Upper lobe of right lung (tissue), 1 donor: ENCODE results near the gene TACC3. TPM values are rescaled to one million over a fixed set of nuclear protein-coding genes. Genes with fewer than 3 reads are reported as not detected.

ENCODE experiments used
- ATAC-seq: fragments of 200-7000 bp; cut with Tn5 transposase; one replicate; pipeline ENCODE4 v1.9.1; 2020; ENCODE audit warnings: mild to moderate bottlenecking, moderate library complexity
- DNase-seq: peaks from one replicate; pipeline ENCODE4 v3.0.0-alpha.2; 2020
- H3K27ac ChIP-seq: fragments of 200-600 bp; one replicate; pipeline ENCODE4 v1.8.0; 2022
- H3K27me3 ChIP-seq: fragments of 200-600 bp; one replicate; pipeline ENCODE4 v1.8.0; 2022; ENCODE audit warnings: mild to moderate bottlenecking
- H3K36me3 ChIP-seq: fragments of 200-600 bp; one replicate; pipeline ENCODE4 v1.8.0; 2022
- H3K4me1 ChIP-seq: fragments of 200-600 bp; one replicate; pipeline ENCODE4 v1.8.0; 2022
- H3K4me3 ChIP-seq: fragments of 200-600 bp; one replicate; pipeline ENCODE4 v1.8.0; 2022; ENCODE audit warnings: mild to moderate bottlenecking
- H3K9me3 ChIP-seq: fragments of 200-600 bp; one replicate; pipeline ENCODE4 v1.8.0; 2022
- intact Hi-C: fragments of 100-400 bp; cut with DNase I; formaldehyde crosslinking; loops from one replicate; pipeline ENCODE4 v1.11.0; 2022
- total RNA-seq: library from RNA; stranded (reverse); fragmentation: NEBNext Ultra II Directional; extraction: Animal tissue kit (Norgen Biotek cat#: 25700); gene quantifications from one replicate; pipeline ENCODE4 v1.2.1, GENCODE V29; 2021
- TF ChIP-seq, protein P1 (sequence below): fragments of 200-600 bp; IDR thresholded peaks from one replicate; pipeline ENCODE4 v1.8.0; 2022; ENCODE audit warnings: antibody characterized with exemption
- donor health status: DM: no; HTN: yes; CAD: no; lungs with severe emphysema.

TACC3 gene
- total RNA-seq, 1 donor from 2014 or later: 13.3 TPM

DNA sequence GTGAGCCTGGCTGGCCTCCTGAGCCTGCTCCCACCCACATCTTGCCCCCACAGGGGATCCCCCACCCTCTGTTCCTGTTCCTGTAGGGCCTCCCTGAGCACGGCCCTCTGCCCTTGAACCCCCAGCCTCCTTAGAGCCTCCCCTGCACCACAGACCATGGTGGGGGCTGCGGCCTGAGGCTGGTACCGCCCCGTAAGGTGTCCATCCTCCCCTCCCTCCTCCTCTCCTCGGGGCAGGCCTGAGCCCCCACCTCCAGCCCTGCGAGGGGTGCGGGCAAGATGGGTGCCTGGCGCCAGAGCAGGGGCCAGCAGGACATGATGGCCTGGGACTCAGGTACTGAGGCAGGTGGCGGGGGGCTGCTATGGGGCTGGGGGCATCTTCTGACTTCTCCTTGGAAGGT is 43.3 kb downstream of the TACC3 start:
- no peak for ATAC-seq

GRCh38 chr4:1765409-1766072 is 44.2 kb downstream of the TACC3 start:
- intact Hi-C loops: no loop called here
- no peaks in the 10 kb centered on the region for H3K9me3 ChIP-seq
- H3K4me3 ChIP-seq: no peak overlapping the region
- no peak overlapping the region for H3K27ac ChIP-seq
- no peaks in the 10 kb centered on the region for H3K36me3 ChIP-seq
- TF ChIP-seq, protein P1, sequence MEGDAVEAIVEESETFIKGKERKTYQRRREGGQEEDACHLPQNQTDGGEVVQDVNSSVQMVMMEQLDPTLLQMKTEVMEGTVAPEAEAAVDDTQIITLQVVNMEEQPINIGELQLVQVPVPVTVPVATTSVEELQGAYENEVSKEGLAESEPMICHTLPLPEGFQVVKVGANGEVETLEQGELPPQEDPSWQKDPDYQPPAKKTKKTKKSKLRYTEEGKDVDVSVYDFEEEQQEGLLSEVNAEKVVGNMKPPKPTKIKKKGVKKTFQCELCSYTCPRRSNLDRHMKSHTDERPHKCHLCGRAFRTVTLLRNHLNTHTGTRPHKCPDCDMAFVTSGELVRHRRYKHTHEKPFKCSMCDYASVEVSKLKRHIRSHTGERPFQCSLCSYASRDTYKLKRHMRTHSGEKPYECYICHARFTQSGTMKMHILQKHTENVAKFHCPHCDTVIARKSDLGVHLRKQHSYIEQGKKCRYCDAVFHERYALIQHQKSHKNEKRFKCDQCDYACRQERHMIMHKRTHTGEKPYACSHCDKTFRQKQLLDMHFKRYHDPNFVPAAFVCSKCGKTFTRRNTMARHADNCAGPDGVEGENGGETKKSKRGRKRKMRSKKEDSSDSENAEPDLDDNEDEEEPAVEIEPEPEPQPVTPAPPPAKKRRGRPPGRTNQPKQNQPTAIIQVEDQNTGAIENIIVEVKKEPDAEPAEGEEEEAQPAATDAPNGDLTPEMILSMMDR: no peak
- DNase-seq (no peak), ATAC-seq (no peak)
- H3K4me1 ChIP-seq: peaks cover 17% of the 10 kb centered on the region
- peaks cover 5% of the 10 kb centered on the region for H3K27me3 ChIP-seq

More for the DNA sequence above, 43.3 kb downstream of the TACC3 start:
- Histone ChIP-seq H3K27me3 (peaks cover 5% of the 10 kb centered on the region), H3K27ac (no peak overlapping the region), H3K9me3 (no peaks in the 10 kb centered on the region), H3K36me3 (no peaks in the 10 kb centered on the region), H3K4me3 (no peak overlapping the region), H3K4me1 (peaks cover 17% of the 10 kb centered on the region)
- TF ChIP-seq, protein P1: no peak
- DNase-seq: no peak
- intact Hi-C loops: no loop called here

DNA sequence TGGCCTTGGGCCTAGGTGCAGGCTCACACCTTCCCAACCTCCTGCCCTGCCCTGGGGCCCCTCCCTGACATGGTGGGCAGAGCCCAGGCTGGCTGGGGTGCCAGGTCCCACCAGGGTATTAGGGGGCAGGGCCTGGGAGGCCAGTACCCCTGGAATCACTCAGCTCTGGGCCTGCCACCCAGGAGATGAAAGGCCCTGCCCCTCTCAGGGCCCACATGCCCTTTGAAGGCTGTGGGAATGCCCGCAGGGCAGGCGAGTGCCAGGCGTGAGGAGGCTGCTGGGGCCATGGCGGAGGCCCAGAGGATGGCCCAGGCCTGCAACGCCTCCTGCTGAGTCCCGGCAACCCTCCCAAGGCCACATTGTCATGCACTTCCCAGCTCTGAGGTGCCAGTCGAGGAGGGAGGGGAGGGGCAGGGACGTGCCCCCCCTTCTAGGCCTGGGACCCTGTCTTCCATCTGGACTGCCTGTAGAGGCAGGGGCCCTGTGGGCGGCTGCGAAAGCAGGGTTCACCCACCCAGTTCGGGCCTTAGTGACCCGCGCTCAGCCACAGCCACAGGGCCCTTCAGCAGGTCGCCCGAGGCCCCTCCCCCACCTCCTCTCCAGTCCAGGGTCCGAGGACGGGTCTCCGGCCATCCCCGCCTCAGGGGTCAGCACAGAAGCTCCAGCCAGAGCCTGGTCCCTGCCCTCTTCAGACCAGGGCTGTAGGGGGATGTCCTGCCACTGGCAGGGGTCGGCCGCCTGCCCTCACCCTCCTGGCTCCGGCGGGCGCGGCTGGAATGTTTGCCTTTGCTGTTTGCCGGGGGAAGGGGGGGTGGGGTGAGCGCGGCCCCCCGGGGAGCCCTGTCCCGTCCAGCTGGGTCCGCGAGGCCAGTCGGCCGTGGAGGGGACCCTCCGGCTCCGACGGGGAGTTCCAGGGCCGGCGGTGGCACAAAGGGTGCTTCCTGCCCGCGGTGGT is 45.1 kb downstream of the TACC3 start:
- Histone ChIP-seq H3K9me3 (no peaks in the 10 kb centered on the region), H3K27me3 (peaks cover 5% of the 10 kb centered on the region), H3K4me3 (peak overlapping the region; percentile 43), H3K27ac (peak overlapping the region; percentile 51), H3K36me3 (no peaks in the 10 kb centered on the region), H3K4me1 (peaks cover 17% of the 10 kb centered on the region)
- intact Hi-C loops: no loop called here
- DNase-seq (no peak), ATAC-seq (peak; percentile 2)
- TF ChIP-seq, protein P1: no peak

DNA sequence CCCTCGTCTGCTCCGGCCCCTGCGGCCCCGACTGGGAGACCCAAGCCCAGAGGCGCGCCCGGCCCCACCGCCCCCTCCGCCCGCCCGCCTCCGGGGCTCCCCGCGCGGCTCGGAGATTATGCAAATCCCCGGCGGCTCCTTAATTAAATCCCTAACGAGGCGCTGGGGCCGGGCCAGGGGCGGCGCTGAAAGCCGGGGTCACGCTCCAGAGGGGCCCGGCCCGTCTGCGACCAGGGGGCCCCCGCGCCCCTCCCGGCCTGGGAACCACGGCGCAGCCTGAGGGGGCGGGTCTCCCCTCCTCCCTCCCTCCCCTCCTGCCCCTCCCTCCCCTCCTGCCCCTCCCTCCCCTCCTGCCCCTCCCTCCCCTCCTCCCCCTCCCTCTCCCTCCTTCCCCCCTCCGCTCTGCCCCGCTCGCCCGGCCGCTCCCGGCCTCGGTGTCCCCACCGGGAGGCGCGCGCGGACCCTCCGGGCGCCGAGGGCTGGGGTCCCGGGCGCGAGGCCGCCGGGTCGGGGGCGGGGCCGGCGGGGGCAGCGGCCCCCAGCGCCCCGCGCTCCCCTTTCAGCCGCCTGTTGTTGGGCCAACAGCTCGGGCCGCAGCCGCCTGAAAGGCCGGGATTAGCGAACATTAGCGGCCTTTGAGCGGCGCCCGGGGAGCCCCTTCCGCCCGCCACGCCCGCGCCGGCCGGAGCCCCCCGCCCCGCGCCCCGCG is 45.9 kb downstream of the TACC3 start:
- intact Hi-C loops: no loop called here
- no peaks in the 10 kb centered on the region for H3K36me3 ChIP-seq
- peaks cover 17% of the 10 kb centered on the region for H3K4me1 ChIP-seq
- peak overlapping the region; percentile 78 for H3K27ac ChIP-seq
- H3K27me3 ChIP-seq: peaks cover 5% of the 10 kb centered on the region
- H3K4me3 ChIP-seq: peak overlapping the region; percentile 43
- TF ChIP-seq, protein P1: no peak
- DNase-seq: no peak
- peak; percentile 3 for ATAC-seq
- H3K9me3 ChIP-seq: no peaks in the 10 kb centered on the region

DNA sequence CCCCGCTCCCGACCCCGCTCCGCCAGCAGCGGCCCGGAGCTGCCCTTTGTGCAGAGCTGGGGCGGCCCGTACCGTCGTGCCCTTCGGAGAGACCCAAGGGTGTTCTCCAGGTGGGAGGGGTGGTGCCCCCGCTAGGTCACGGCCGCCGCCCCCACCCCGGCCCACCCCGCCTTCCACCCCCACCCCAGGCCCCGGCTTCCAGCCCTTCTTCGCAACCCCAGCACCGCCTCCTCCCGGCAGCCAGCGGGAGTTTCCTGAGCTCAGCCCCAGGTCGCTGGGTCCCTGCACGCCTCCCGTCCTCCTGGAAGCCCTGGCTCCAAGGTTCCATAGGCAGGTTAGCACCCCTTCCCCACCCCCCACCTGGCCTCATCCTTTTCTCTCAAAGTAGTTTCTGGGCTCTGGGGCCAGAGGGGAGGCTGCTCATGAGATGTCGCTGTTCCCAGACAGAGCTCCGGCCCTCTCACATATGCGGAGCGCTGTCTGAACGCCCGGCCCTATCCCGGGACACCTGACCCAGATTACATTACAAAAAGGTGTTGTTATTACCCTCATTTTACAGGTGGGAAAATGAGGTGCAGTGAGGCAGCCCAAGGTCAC is 46.5 kb downstream of the TACC3 start:
- Histone ChIP-seq H3K4me1 (peaks cover 17% of the 10 kb centered on the region), H3K9me3 (no peaks in the 10 kb centered on the region), H3K27ac (peak overlapping the region; percentile 78), H3K27me3 (peaks cover 5% of the 10 kb centered on the region), H3K4me3 (peak overlapping the region; percentile 40), H3K36me3 (no peaks in the 10 kb centered on the region)
- DNase-seq: peak; percentile 91
- peak; percentile 57 for ATAC-seq
- intact Hi-C loops: no loop called here
- TF ChIP-seq, protein P1: no peak
